AG04450 (cell line): Measurements from ENCODE around the gene ALDH3A2. TPM values are rescaled to one million over a fixed set of nuclear protein-coding genes. Genes with fewer than 3 reads are reported as not detected.

Experiments used
- CTCF ChIA-PET: fragments of 300-600, 350-600 bp; formaldehyde crosslinking; extraction: SDS; loops from one replicate; lab custom pipeline; 2022; ENCODE audit warnings: antibody characterized with exemption, inconsistent platforms; lab: Charles Lee
- POLR2A ChIA-PET: fragments of 350-600 bp; formaldehyde crosslinking; extraction: SDS; loops from one replicate; lab custom pipeline; 2021; ENCODE audit warnings: antibody characterized with exemption, inconsistent platforms; lab: Yijun Ruan, JAX
- DNase-seq: peaks from one replicate; pipeline ENCODE4 v3.0.0-alpha.2; 2011; ENCODE audit warnings: low read depth, low spot score
- H3K27ac ChIP-seq: one replicate; pipeline ENCODE4 v1.5.1; 2012; ENCODE audit warnings: low read depth, low read length, control low read depth
- H3K27me3 ChIP-seq: one replicate; pipeline ENCODE4 v1.6.0; 2012; ENCODE audit warnings: low read length; ENCODE audit not compliant: control insufficient read depth, insufficient read depth
- H3K4me3 ChIP-seq: 2 replicates; pipeline ENCODE4 v1.5.1; 2011; ENCODE audit warnings: mild to moderate bottlenecking, low read depth, low read length, control low read depth
- H3K9me3 ChIP-seq: 2 replicates; pipeline ENCODE4 v1.5.1; 2012; ENCODE audit warnings: low read length; ENCODE audit not compliant: control insufficient read depth, insufficient read depth
- CTCF ChIP-seq: IDR thresholded peaks from 2 replicates; pipeline ENCODE4 v1.5.1; 2011; ENCODE audit warnings: low read depth, low read length, control low read depth, inconsistent platforms
- polyA plus RNA-seq: library from polyadenylated mRNA; depleted of rRNA; stranded (reverse); fragments of >200 nt; gene quantifications from 2 replicates; pipeline ENCODE4 v1.2.3, GENCODE V29; 2011

ALDH3A2 gene
- polyA plus RNA-seq, 1 experiment = 13.4 TPM

GRCh38 chr17:19712436-19713004 lies 64.0 kb downstream of the ALDH3A2 start:
- no peak overlapping the region for H3K27ac ChIP-seq
- ChIA-PET POLR2A (no interaction called here), CTCF (no interaction called here)
- H3K27me3 ChIP-seq = peaks cover 6% of the 10 kb centered on the region
- DNase-seq = no peak
- no peak for TF ChIP-seq CTCF
- no peak overlapping the region for H3K4me3 ChIP-seq
- H3K9me3 ChIP-seq = no peaks in the 10 kb centered on the region; the same call in 1 of the 2 replicates

- no peak overlapping the region for H3K4me3 ChIP-seq
- ChIA-PET POLR2A (no interaction called here), CTCF (interaction anchor here (2.1 kb wide), 1 partner anchor 31 kb away, joined by 6 read pairs; no protein-coding TSS in a partner anchor)
- peaks cover 7% of the 10 kb centered on the region for H3K27me3 ChIP-seq
- DNase-seq = no peak
- TF ChIP-seq CTCF = peak; percentile 36
- no peak overlapping the region for H3K27ac ChIP-seq
- H3K9me3 ChIP-seq = no peaks in the 10 kb centered on the region; the same call in 1 of the 2 replicates
These were observed 64.9 kb downstream of the ALDH3A2 start for GRCh38 chr17:19713462-19713861.

GRCh38 chr17:19713901-19714361 lies 65.4 kb downstream of the ALDH3A2 start:
- Histone ChIP-seq H3K4me3 (no peak overlapping the region), H3K27me3 (peaks cover 11% of the 10 kb centered on the region), H3K27ac (no peak overlapping the region), H3K9me3 (no peaks in the 10 kb centered on the region; the same call in 1 of the 2 replicates)
- ChIA-PET CTCF (interaction anchor here (2.1 kb wide), 1 partner anchor 31 kb away, joined by 6 read pairs; no protein-coding TSS in a partner anchor), POLR2A (no interaction called here)
- no peak for TF ChIP-seq CTCF
- DNase-seq = no peak

- H3K9me3 ChIP-seq = no peaks in the 10 kb centered on the region; the same call in 1 of the 2 replicates
- H3K4me3 ChIP-seq = no peak overlapping the region
- TF ChIP-seq CTCF = no peak
- no peak for DNase-seq
- H3K27me3 ChIP-seq = peaks cover 15% of the 10 kb centered on the region
- H3K27ac ChIP-seq = no peak overlapping the region
- CTCF ChIA-PET = interaction anchor here (2.1 kb wide), 1 partner anchor 30 kb away, joined by 6 read pairs; no protein-coding TSS in a partner anchor
- POLR2A ChIA-PET = no interaction called here
These were observed 66.2 kb downstream of the ALDH3A2 start for GRCh38 chr17:19714542-19715411.
